Measurements from ENCODE around the gene TIMM10.

DNA sequence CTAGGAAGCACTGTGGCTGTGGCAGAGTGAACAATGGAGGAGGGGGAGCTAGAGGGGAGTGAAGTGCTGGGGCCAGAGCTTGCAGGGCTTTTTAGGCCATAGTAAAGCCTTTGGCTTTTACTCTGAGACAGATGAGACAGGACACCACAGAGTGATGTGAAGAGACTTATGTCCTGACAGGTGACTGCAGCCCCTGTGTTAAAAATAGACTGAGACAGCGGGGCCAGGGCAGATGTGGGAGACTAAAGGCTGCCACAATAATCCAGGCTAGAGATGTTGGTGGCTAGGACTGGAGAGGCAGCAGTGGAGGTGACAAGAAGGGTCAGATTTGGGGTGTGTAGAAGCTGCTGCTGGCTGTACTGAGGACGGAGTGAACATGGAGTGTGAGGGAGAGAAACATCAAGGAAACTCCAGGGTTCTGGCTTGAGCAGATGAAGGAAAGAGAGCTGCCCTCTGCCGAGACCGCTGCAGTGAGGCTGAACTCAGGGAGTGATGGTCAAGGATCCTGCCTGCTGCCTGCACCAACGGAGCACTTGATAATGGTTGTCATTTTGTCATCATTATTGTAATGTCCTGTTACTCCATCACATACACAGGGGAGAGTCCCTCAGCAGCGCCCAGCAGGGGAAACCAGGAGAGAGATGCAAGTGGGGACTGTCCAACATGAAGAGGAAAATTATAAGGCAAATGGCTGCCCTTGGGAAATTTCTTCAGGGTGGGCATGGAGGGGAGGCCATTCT is 42.5 kb downstream of the TIMM10 start:
- TF ChIP-seq POLR2A (IDR thresholded peaks at IDR 0.05) = no peak
- TF ChIP-seq, protein P1, sequence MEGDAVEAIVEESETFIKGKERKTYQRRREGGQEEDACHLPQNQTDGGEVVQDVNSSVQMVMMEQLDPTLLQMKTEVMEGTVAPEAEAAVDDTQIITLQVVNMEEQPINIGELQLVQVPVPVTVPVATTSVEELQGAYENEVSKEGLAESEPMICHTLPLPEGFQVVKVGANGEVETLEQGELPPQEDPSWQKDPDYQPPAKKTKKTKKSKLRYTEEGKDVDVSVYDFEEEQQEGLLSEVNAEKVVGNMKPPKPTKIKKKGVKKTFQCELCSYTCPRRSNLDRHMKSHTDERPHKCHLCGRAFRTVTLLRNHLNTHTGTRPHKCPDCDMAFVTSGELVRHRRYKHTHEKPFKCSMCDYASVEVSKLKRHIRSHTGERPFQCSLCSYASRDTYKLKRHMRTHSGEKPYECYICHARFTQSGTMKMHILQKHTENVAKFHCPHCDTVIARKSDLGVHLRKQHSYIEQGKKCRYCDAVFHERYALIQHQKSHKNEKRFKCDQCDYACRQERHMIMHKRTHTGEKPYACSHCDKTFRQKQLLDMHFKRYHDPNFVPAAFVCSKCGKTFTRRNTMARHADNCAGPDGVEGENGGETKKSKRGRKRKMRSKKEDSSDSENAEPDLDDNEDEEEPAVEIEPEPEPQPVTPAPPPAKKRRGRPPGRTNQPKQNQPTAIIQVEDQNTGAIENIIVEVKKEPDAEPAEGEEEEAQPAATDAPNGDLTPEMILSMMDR (IDR thresholded peaks at IDR 0.05 in 4 of 5, conservative IDR thresholded peaks at IDR 0.05 in 1 of 5) = no peak

Measured in gastrocnemius medialis (tissue), 4 donors.